Islet of Langerhans (tissue), 1 donor: Measurements from ENCODE around the gene PANK1.

Experiments used
- FAIRE-seq: peaks from one replicate; lab custom pipeline; 2011; peaks lifted over from hg19 to GRCh38; lab: Jason Lieb, UNC

PANK1 gene

DNA sequence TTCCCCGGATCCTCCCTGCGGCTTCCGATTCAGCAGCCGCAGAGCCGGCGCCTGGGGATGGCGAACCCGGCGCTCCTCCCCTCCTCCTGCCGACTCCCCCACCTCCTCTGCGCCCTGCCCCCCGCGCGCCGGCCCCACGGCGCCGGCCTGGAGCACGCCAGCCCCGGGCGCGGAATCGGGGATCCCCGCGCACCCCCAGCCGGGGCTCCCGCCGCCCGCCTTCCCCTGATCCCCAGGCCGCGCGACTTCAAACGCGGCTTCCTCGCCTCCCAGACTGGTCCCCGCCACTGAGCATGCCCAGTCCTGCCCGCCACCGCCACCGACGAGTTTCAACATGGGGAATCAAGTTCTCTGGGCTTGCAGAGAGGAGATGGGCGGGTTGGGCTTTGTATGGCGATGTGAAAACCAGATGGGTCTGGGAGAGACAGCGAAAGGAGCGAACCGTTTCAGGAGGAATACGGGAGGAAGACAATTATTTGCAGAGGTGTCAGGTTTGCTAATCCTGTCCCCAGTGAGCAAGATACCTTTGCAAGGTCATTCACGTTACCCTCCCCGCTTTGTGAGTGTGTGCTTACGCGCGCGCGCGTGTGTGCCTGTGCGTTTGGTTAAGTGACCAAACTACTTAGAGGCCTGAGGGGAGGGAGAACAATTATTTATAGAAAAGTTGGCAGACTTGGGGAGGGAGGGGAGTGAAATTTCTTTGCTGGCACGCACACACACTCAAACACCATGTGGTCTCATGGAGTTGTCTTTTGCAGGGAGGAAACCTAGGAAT is at the start of gene PANK1:
PANK1 (minus strand) TSS at position 276 of the 775 bp plus-strand sequence. CDS start 351 bp downstream, outside the sequence.
- no peak for FAIRE-seq

DNA sequence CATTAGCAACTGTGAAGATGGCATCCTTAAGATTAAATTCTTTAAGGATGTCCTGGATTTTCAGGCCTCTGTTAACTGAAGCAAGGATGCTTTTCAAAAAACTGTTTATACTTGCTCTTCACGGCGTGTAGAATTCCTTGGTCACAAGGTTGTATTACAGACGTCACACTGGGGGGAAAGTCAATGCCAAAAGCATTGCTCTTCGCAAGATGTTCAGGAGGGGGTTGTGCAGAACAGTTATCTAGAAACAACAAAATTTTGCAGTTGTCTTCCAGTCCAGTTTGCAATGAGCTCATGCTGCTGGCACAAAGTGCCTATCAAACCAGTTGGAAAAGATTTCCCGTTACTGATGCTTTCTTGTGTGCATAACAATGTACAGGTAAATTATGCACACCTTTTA is 48.1 kb upstream of the PANK1 start:
- no peak for FAIRE-seq

GRCh38 chr10:89692416-89692815 is 47.4 kb upstream of the PANK1 start:
- no peak for FAIRE-seq

GRCh38 chr10:89690027-89690426 is 45.0 kb upstream of the PANK1 start:
- FAIRE-seq = no peak

GRCh38 chr10:89685936-89686335 is 40.9 kb upstream of the PANK1 start:
- FAIRE-seq = no peak

DNA sequence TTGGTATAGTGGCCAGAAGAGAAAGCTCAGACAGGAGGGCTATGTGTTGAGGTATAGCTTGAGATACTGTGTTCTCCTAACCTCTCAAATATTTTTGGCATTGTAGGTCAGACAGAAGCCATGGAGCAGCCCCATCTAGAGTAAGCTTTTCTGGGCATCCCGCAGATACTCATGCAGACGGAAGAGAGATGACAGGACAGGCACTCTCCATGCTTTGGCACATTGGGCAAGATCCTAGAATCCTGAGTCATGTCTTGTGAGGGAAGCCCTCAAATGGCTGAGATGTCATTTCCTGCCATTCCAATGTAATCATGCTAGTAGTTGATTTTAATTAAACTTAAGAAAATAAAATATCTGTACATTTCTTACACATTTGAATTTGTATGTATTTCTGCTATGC is 39.6 kb upstream of the PANK1 start:
- no peak for FAIRE-seq

DNA sequence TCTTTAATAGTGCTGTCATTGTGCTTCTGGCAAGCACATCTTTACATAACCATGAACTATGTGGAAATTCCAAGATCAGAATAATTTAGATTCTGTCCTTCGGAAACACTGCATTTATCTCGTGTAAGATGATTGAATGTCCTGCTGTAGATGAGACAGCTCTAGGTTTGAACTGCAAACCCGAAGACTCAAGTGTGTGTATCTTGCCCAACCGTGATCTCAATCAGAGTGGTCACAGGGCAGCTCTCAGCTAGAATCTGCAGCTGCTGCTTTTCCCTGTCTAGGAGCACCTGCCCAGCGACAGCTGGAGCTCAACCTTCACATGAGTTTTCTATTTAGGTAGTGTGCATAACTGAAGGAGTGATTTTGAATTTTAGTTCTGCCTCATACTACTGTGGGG is 38.8 kb upstream of the PANK1 start:
- FAIRE-seq = no peak

GRCh38 chr10:89679986-89680385 is 34.9 kb upstream of the PANK1 start:
- FAIRE-seq = no peak

GRCh38 chr10:89677341-89677740 is 32.3 kb upstream of the PANK1 start:
- no peak for FAIRE-seq

GRCh38 chr10:89670926-89671325 is 25.9 kb upstream of the PANK1 start:
- no peak for FAIRE-seq

GRCh38 chr10:89669985-89670384 is 24.9 kb upstream of the PANK1 start:
- no peak for FAIRE-seq

- FAIRE-seq = no peak
These were observed 23.5 kb upstream of the PANK1 start for GRCh38 chr10:89668386-89669071.

DNA sequence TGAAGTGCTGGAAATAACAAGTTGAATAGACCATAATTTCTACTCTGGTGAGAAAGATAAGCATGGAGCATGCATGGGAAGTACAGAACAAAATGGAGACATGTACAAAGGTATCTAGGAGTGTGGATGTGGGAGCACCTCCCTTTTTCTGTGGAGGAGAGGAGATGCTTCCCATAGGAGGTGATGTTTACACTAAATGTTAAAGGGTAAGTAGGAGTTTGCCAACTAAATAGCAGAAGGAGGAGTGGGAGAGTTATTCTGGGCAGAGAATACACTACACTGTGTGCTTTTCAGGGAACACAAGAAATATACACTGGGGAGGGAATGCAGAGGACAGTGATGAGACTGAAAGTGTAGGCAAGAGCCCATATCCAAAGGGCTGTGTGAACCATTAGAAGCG is 21.1 kb upstream of the PANK1 start:
- FAIRE-seq = no peak

GRCh38 chr10:89665302-89665701 is 20.3 kb upstream of the PANK1 start:
- FAIRE-seq = no peak

DNA sequence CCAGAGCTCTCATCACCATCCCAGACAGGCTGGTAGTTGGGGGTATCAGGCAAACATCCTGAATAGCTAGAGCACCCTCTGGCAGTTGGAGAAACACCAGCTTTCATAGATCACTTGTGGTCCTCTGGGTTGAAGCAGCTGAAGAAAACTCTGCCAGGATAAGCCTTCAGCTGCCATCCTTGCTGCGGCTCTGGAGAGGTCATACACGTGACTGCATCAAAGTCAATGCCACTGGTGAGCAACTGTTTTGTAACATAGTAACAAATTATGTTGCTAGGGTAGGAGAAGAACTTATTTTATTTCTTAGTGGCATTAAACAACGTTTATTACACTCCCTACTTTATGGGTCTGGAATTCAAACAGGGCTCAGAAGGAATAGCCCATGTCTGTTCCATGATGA is 19.2 kb upstream of the PANK1 start:
- no peak for FAIRE-seq

GRCh38 chr10:89663144-89663543 is 18.1 kb upstream of the PANK1 start:
- no peak for FAIRE-seq

DNA sequence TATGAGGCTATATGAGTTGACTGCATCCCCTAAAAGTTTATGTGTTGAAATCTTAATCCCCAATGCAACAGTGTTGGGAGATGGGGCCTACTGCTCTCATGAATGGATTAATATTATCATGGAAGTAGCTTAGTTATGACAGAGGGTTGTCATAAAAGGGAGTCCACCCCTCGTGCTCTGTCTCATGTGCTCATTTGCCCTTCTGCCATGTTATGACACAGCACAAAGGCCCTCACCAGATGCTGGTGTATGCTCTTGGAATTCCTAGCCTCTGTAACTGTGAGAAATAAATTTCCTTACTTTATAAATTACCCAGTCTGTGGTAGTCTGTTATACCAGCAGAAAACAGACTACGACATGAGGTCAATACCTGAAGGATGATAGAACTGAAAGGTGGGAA is 17.6 kb upstream of the PANK1 start:
- no peak for FAIRE-seq

GRCh38 chr10:89659143-89660131 is 14.4 kb upstream of the PANK1 start:
- FAIRE-seq = no peak

DNA sequence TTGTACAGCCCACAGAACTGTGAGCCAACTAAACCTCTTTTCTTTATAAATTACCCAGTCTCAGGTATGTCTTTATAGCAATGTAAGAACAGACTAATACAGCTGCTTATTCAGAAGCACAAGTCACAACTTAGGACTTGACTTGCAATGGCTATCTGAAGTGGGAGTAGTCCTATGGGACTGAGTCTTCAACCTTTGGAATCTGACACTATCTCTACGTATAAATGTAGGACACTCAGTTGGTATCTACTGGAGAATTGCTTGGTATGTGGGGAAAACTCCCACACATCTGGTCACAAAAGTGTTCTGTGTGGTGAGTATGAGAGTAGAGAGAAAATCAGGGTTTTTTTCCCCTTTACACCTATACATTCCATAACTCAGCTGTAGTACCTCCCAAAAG is 12.3 kb upstream of the PANK1 start:
- FAIRE-seq = no peak

DNA sequence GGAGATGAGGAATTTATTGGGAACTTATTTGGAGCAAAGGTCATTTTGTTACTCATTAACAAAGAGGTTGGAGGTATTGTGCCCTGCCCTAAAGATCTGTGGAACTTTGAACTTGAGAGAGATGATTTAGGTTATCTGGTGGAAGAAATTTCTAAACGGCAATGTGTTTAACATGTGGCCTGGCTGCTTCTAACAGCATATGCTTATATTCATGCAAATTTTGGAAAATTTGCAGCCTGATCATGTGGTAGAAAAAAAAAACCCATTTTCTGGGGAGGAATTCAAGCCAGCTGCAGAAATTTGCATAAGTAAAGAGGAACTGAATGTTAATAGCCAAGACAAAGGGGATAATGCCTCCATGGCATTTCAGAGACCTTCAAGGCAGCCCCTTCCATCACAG is 10.7 kb upstream of the PANK1 start:
- no peak for FAIRE-seq

GRCh38 chr10:89653410-89653869 is 8.4 kb upstream of the PANK1 start:
- no peak for FAIRE-seq

DNA sequence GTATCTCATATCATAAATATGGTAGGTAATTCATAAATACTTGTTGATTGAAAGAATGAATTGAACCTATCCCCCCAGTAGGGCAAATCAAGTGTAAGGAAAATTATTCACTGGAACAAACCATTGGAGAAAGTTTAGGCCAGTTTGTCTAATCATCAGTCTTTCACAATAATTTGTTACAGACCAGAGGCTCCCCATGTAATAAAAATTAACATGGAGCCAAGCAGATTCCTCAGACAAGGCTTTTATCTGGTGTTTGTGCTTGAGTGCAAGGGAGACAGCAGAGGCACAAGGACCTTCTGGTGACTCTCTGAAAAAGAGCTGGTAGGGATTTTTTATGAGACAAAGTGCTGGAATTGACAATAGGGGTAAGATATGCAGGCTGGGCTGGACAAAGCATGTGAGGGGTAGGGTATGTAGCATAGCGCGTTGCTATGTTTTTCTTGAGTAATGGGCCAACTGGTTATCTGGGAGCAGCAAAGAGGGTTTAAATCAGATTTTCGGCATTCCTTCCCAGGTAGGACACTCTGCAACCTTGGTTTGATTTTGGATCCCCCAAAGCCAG is 7.8 kb upstream of the PANK1 start:
- FAIRE-seq = no peak
